ENCODE measurements around the gene RHOBTB3. TPM values are rescaled to one million over a fixed set of nuclear protein-coding genes. Genes with fewer than 3 reads are reported as not detected.
A peak's percentile ranks its signal among the peaks of the same experiment; 100 is the strongest.

The RHOBTB3 gene
- total and polyA plus RNA-seq, 2 experiments from 2014 or later, result 147 to 202 TPM

DNA sequence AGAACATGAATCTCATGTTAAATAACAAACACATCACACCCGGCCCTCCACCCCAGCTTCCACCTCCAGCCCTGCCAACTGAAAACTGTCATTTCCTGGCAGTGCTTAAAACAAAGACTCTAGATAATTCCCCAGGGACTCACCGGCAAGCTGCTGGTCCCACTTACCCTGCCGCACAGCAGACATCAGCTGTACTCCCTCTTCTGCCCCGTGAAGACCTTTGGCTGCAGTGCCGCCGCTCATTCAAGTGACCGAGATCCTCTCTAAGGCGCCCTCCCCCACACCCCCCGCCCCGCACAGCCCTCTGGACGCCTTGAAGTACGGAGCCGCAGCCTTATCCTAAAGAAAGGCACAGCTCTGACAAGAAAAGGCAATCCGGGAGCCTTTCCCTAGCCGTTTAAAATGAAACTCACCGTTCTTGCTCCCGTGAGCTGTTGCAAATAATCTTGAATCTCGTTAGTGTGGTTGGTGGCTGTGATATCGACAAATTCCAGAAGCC, 91.0 kb downstream of the RHOBTB3 start:
- peaks cover 53% of the 10 kb centered on the region for H3K4me1 ChIP-seq (ENCODE audit: insufficient read depth)
- H3K27ac ChIP-seq, result peak overlapping the region; percentile 97
- H3K9me2 ChIP-seq (ENCODE audit: insufficient read depth), result no peaks in the 10 kb centered on the region
- in situ Hi-C loops (cut with MboI), result no loop called here
- 1 to 2% methylated on average over 16 to 19 of the region's 19 CpGs for WGBS, 2 experiments (ENCODE audit: low coverage in 1 of 2, low lambda C conversion rate in 2 of 2, missing lambda C conversion rate in 2 of 2)
- H3K4me2 ChIP-seq (ENCODE audit: unreplicated experiment), result peak overlapping the region; percentile 89
- H2AFZ ChIP-seq, result peak overlapping the region; percentile 80
- peak overlapping the region; percentile 99 for H3K4me3 ChIP-seq
- peaks cover 37% of the 10 kb centered on the region for H3F3A ChIP-seq (ENCODE audit: insufficient read depth)
- peak overlapping the region; percentile 90 for H3K9ac ChIP-seq
- no peaks in the 10 kb centered on the region for H3K27me3 ChIP-seq (replicated peaks; ENCODE audit: insufficient read depth)
- peaks cover 27% of the 10 kb centered on the region; the same call in 1 of the 2 replicates for H4K20me1 ChIP-seq (ENCODE audit: insufficient read depth)
- TF ChIP-seq EZH2phosphoT487 (IDR thresholded peaks at IDR 0.05; ENCODE audit: insufficient read depth, low read depth) (no peak), EZH2 (IDR thresholded peaks at IDR 0.05; ENCODE audit: insufficient read depth, poor library complexity, severe bottlenecking) (no peak)
- H3K36me3 ChIP-seq (ENCODE audit: low read depth), result peaks cover 14% of the 10 kb centered on the region; the same call in 1 of the 2 replicates
- H3K9me3 ChIP-seq (ENCODE audit: low read depth), result no peaks in the 10 kb centered on the region
- peaks cover 54% of the 10 kb centered on the region for H3K79me2 ChIP-seq (ENCODE audit: insufficient read depth)
- peak; percentile 84 for DNase-seq

DNA sequence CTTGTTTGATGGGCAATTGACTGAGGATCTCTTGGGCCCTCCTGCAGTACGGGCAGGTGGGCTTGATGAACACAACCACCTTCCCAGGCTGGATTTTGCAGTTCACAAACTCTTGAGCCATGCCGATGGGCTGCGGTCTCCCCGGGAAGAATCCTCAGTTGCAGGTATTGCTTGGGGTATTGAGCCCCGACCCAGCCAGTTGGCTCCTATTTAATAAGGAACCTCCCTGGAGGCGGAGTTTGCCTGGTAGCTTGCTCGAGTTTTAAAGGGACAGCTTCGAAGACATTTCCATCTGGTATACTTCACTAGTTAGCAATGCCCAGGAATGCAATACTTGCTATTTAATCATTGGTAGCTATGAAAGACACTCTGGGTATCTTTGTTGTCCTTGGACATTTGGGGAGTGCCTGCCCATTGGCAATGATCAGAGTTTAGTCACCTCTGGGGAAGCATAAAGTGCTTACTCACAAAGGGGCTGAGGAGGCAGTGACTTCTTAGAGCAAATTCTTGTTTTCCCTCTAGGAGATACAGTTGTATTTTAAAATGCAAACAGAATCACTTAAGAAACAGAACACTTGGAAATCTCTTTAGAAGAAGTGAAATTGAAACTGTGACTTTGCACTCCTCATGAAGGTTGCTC, 91.5 kb downstream of the RHOBTB3 start, which contains the start of gene GLRX:
Gene GLRX, minus strand, starts transcription at position 185 of the 640 bp plus-strand sequence. Its CDS starts 64 bp downstream, at position 121.
- Histone ChIP-seq H3K36me3 (ENCODE audit: low read depth) (peaks cover 10% of the 10 kb centered on the region; the same call in 1 of the 2 replicates), H3K4me2 (ENCODE audit: unreplicated experiment) (peak within 1 kb of the TSS; percentile 89), H3K9me3 (ENCODE audit: low read depth) (no peaks in the 10 kb centered on the region), H3K79me2 (ENCODE audit: insufficient read depth) (peaks cover 48% of the 10 kb centered on the region), H2AFZ (peak within 1 kb of the TSS; percentile 80), H3K9me2 (ENCODE audit: insufficient read depth) (no peaks in the 10 kb centered on the region), H3K4me3 (peak within 1 kb of the TSS; percentile 99), H3K27me3 (replicated peaks; ENCODE audit: insufficient read depth) (no peaks in the 10 kb centered on the region), H4K20me1 (ENCODE audit: insufficient read depth) (peaks cover 21% of the 10 kb centered on the region; the same call in 1 of the 2 replicates), H3F3A (ENCODE audit: insufficient read depth) (peaks cover 34% of the 10 kb centered on the region), H3K27ac (peak within 1 kb of the TSS; percentile 97), H3K4me1 (ENCODE audit: insufficient read depth) (peaks cover 47% of the 10 kb centered on the region), H3K9ac (peak within 1 kb of the TSS; percentile 90)
- TF ChIP-seq EZH2 (IDR thresholded peaks at IDR 0.05; ENCODE audit: insufficient read depth, poor library complexity, severe bottlenecking) (no peak), EZH2phosphoT487 (IDR thresholded peaks at IDR 0.05; ENCODE audit: insufficient read depth, low read depth) (no peak)
- DNase-seq, result peak; percentile 97
- in situ Hi-C loops (cut with MboI), result no loop called here
- 0 to 1% methylated on average over 8 of the region's 8 CpGs for WGBS, 2 experiments (ENCODE audit: low coverage in 1 of 2, low lambda C conversion rate in 2 of 2, missing lambda C conversion rate in 2 of 2)

DNA sequence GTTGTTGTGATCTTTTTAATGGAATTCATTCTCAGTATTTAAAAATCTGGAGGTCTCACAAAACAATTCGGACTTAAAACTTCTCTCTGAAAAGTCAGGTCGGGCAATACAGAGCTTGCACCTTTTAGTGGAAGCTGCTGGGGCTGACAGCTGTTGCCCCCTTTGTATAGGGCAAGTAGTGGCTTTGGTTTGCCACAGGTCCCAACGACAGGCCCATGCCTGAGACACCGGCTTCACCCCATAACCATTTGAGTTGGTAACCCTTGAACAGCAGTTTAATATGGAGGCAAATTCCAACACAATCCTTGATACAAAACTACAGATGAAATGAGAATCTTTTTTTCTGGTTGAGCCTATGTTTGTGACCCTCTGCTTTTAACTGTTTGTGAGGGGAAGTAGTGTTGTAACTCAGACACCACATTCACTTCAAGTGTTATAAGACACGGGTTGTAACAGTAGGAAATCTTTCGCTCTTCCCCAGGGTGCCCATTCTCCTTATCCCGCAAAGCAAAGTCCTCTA, 92.1 kb downstream of the RHOBTB3 start:
- Histone ChIP-seq H4K20me1 (ENCODE audit: insufficient read depth) (peaks cover 18% of the 10 kb centered on the region; the same call in 1 of the 2 replicates), H3K4me2 (ENCODE audit: unreplicated experiment) (peak overlapping the region; percentile 89), H3K27me3 (replicated peaks; ENCODE audit: insufficient read depth) (no peaks in the 10 kb centered on the region), H3K9ac (peak overlapping the region; percentile 90), H3K9me2 (ENCODE audit: insufficient read depth) (no peaks in the 10 kb centered on the region), H3K36me3 (ENCODE audit: low read depth) (peaks cover 10% of the 10 kb centered on the region; the same call in 1 of the 2 replicates), H3K9me3 (ENCODE audit: low read depth) (no peaks in the 10 kb centered on the region), H3F3A (ENCODE audit: insufficient read depth) (peaks cover 32% of the 10 kb centered on the region), H3K27ac (peak overlapping the region; percentile 97), H2AFZ (peak overlapping the region; percentile 80), H3K4me1 (ENCODE audit: insufficient read depth) (peaks cover 41% of the 10 kb centered on the region), H3K79me2 (ENCODE audit: insufficient read depth) (peaks cover 42% of the 10 kb centered on the region), H3K4me3 (peak overlapping the region; percentile 99)
- in situ Hi-C loops (cut with MboI), result no loop called here
- no peak for TF ChIP-seq EZH2 (IDR thresholded peaks at IDR 0.05; ENCODE audit: insufficient read depth, poor library complexity, severe bottlenecking)
- TF ChIP-seq EZH2phosphoT487 (IDR thresholded peaks at IDR 0.05; ENCODE audit: insufficient read depth, low read depth), result no peak
- DNase-seq, result peak; percentile 36
- WGBS, 2 experiments (ENCODE audit: low coverage in 1 of 2, low lambda C conversion rate in 2 of 2, missing lambda C conversion rate in 2 of 2), result 9 to 12% methylated on average over 7 of the region's 7 CpGs

DNA sequence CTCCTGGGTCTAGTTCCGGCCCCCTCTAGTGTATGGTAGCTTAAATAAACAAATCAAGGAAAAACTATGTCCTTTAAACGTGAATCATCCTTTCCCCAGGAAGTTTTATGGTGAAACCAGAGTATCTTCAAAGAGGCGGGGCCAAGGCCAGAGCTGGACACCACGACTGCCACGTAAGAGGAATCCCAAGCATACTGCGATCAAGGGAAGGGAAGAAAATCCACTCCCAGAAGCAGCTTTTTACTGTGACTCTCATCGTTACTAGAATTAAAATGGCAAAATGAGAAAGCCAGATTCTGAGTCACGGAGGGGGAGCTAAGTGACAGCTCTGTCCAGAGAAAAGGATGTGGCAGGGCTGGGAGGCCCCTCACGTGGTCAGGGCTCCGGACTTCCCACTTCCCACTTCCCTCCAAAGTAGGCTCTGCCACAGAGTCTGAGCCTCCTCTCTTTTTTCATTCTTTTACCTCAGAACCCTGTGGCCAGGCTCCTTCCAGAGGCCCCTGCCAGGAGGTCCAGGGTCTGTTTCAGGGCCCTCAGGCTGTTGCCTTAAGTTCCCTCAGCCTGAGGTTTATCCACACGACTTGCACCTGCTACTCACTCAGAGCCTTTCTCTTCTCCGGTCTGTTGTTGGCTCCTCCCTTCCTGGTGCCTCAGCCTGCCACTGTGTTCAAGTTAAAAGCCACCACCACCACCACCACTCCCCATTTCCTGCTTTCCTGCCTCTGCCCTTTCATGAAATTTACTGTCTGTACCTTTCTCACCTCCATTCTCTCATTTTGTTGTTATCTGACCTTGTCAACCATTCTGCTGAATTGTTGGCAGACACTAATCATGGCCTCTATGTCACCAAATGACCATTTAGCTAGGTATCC, 92.8 kb downstream of the RHOBTB3 start:
- Histone ChIP-seq H3K27ac (peak overlapping the region; percentile 97), H3K27me3 (replicated peaks; ENCODE audit: insufficient read depth) (no peaks in the 10 kb centered on the region), H3K9me2 (ENCODE audit: insufficient read depth) (no peaks in the 10 kb centered on the region), H2AFZ (peak overlapping the region; percentile 80), H3K79me2 (ENCODE audit: insufficient read depth) (peaks cover 35% of the 10 kb centered on the region), H3K4me3 (peak overlapping the region; percentile 99), H3F3A (ENCODE audit: insufficient read depth) (peaks cover 32% of the 10 kb centered on the region), H3K9ac (peak overlapping the region; percentile 90), H3K9me3 (ENCODE audit: low read depth) (no peaks in the 10 kb centered on the region), H3K4me1 (ENCODE audit: insufficient read depth) (peaks cover 34% of the 10 kb centered on the region), H3K36me3 (ENCODE audit: low read depth) (peaks cover 9% of the 10 kb centered on the region; the same call in 1 of the 2 replicates), H3K4me2 (ENCODE audit: unreplicated experiment) (peak overlapping the region; percentile 89), H4K20me1 (ENCODE audit: insufficient read depth) (peaks cover 11% of the 10 kb centered on the region; the same call in 1 of the 2 replicates)
- 3 to 4% methylated on average over 12 of the region's 12 CpGs for WGBS, 2 experiments (ENCODE audit: low coverage in 1 of 2, low lambda C conversion rate in 2 of 2, missing lambda C conversion rate in 2 of 2)
- in situ Hi-C loops (cut with MboI), result no loop called here
- TF ChIP-seq EZH2 (IDR thresholded peaks at IDR 0.05; ENCODE audit: insufficient read depth, poor library complexity, severe bottlenecking) (no peak), EZH2phosphoT487 (IDR thresholded peaks at IDR 0.05; ENCODE audit: insufficient read depth, low read depth) (no peak)
- DNase-seq, result peak; percentile 99
